ENCODE results near the gene HEG1. TPM values are rescaled to one million over a fixed set of nuclear protein-coding genes. Genes with fewer than 3 reads are reported as not detected.

HEG1 gene
- total RNA-seq, 4 donors from 2014 or later = 6.0 to 52.8 (median 10.9) TPM

DNA sequence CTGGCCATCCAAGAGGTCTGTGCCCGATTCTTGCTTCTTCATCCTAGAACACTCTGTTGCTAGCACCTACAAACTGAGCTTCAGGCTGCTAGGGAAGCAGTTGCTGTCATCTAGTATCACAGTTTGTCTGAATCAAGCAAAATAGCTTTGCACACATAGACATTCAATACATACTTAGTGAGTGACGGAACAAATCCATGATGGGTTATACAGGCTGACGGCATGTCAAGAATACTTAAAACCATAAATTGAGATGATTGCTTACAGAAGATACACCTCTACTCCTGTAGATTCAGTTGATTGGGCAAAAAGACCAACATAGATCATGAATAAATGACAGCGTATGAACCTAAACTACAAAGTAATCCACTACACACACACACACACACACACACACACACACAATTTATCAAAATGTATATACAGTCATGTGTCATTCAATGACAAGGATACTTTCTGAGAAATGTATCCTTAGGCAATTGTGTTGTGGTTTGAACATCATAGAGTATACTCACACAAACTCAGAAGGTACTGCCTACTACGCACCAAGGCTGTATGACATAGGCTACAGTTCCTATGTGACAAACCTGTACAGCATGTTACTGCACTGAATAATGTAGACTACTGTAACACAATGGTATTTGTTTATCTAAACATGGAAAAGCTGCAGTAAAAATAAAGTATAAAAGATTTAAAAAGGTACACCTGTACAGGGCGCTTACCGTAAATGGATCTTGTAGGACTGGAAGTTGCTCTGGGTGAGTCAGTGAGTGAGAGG lies 14.4 kb upstream of the HEG1 start:
- Histone ChIP-seq H3K27ac (no peak overlapping the region), H3K27me3 (no peaks in the 10 kb centered on the region), H3K4me1 (no peaks in the 10 kb centered on the region), H3K9me3 (no peaks in the 10 kb centered on the region), H3K4me3 (no peak overlapping the region), H3K36me3 (no peaks in the 10 kb centered on the region)
- TF ChIP-seq POLR2A (IDR thresholded peaks at IDR 0.05) = no peak
- TF ChIP-seq CTCF (IDR thresholded peaks at IDR 0.05) = no peak
- no peak for DNase-seq

GRCh38 chr3:125069452-125069851 lies 13.7 kb upstream of the HEG1 start:
- Histone ChIP-seq H3K4me3 (no peak overlapping the region), H3K27me3 (no peaks in the 10 kb centered on the region), H3K4me1 (no peaks in the 10 kb centered on the region), H3K27ac (no peak overlapping the region), H3K36me3 (no peaks in the 10 kb centered on the region), H3K9me3 (no peaks in the 10 kb centered on the region)
- DNase-seq = no peak
- no peak for TF ChIP-seq POLR2A (IDR thresholded peaks at IDR 0.05)
- TF ChIP-seq CTCF (IDR thresholded peaks at IDR 0.05) = no peak

- no peaks in the 10 kb centered on the region for H3K27me3 ChIP-seq
- no peaks in the 10 kb centered on the region for H3K36me3 ChIP-seq
- H3K27ac ChIP-seq = no peak overlapping the region
- no peak for DNase-seq
- no peak overlapping the region for H3K4me3 ChIP-seq
- no peak for TF ChIP-seq CTCF (IDR thresholded peaks at IDR 0.05)
- no peak for TF ChIP-seq POLR2A (IDR thresholded peaks at IDR 0.05)
- no peaks in the 10 kb centered on the region for H3K9me3 ChIP-seq
- H3K4me1 ChIP-seq = peaks cover 0 to 3% (median 0%) of the 10 kb centered on the region in 4 donors
Observed at GRCh38 chr3:125068265-125068664, 12.5 kb upstream of the HEG1 start.

- Histone ChIP-seq H3K4me1 (peaks cover 0 to 13% (median 0%) of the 10 kb centered on the region in 4 donors), H3K9me3 (no peaks in the 10 kb centered on the region), H3K27me3 (no peaks in the 10 kb centered on the region), H3K27ac (no peak overlapping the region), H3K36me3 (no peaks in the 10 kb centered on the region), H3K4me3 (no peak overlapping the region)
- TF ChIP-seq CTCF (IDR thresholded peaks at IDR 0.05) = no peak
- TF ChIP-seq POLR2A (IDR thresholded peaks at IDR 0.05) = no peak
- no peak for DNase-seq
Observed at GRCh38 chr3:125067225-125067624, 11.4 kb upstream of the HEG1 start.

DNA sequence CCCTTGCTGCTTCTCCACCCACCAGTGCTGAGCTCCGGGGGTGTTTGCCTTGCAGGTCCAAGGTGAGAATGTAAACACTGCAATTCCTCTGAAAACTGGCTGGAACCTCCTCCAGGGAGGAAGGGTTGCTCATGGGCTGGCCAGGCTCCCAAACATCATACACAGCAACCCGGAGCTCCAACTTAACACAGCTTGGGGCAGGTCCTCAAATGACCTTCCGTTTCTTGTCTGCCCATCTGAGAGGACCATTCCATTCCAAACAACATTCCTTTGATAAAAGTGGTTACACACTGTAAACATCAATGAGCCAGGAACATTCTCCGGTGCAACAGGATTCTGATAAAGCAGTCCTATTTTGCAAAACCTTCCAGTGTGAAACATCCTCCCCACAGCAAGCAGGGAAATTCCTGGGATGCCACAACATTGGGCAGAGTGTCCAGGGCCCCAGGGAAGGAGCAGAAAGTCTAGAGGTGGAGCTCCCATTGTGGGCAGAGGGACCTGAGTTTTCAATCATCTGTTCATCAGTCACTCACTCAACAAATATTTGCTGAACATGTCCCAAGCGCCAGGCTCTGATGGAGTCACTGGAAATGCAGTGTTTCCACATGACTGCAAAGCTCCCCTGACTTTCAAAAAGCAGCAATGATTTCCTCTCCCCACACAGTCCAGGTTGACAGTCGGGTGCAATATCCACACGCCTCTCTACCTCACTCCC lies 7.3 kb upstream of the HEG1 start:
- H3K4me3 ChIP-seq = no peak overlapping the region
- no peaks in the 10 kb centered on the region for H3K9me3 ChIP-seq
- no peaks in the 10 kb centered on the region for H3K36me3 ChIP-seq
- no peaks in the 10 kb centered on the region for H3K27me3 ChIP-seq
- H3K4me1 ChIP-seq = peaks cover 0 to 23% (median 0%) of the 10 kb centered on the region in 4 donors
- no peak for TF ChIP-seq CTCF (IDR thresholded peaks at IDR 0.05)
- no peak for TF ChIP-seq POLR2A (IDR thresholded peaks at IDR 0.05)
- no peak for DNase-seq
- peak overlapping the region in 1 of 4 donors; percentile 47 for H3K27ac ChIP-seq

All from Peyer's patch (tissue), 4 donors.